Measurements from ENCODE around the gene HSD17B12.

HSD17B12 gene

GRCh38 chr11:43779306-43779705 lies 98.8 kb downstream of the HSD17B12 start:
- DNase-seq (ENCODE audit: low spot score), result no peak
- Histone ChIP-seq H2BK12ac (ENCODE audit: low read length) (no peak overlapping the region), H3K4ac (ENCODE audit: low read length) (no peak overlapping the region), H3K4me1 (ENCODE audit: control insufficient read depth in 2 of 2, insufficient read depth in 1 of 2, low read depth in 1 of 2, low read length in 2 of 2) (no peaks in the 10 kb centered on the region), H3K23ac (ENCODE audit: low read depth, low read length, poor library complexity) (no peak overlapping the region), H3K18ac (ENCODE audit: low read length) (no peak overlapping the region), H2AFZ (ENCODE audit: low read length) (no peak overlapping the region), H3K27ac (replicated peaks; ENCODE audit: low read length) (no peak overlapping the region), H3K79me1 (ENCODE audit: low read depth, low read length) (no peaks in the 10 kb centered on the region), H2AK5ac (ENCODE audit: low read depth, low read length) (no peak overlapping the region), H4K91ac (ENCODE audit: low read depth, low read length, poor library complexity) (no peak overlapping the region), H2BK5ac (ENCODE audit: low read length) (no peak overlapping the region), H3K4me2 (ENCODE audit: insufficient read depth, low read length, poor library complexity, severe bottlenecking) (no peak overlapping the region), H2BK15ac (ENCODE audit: low read length) (no peak overlapping the region), H2BK120ac (ENCODE audit: low read depth, low read length) (no peak overlapping the region), H4K8ac (ENCODE audit: low read depth, low read length) (no peak overlapping the region), H3K14ac (ENCODE audit: low read length) (no peak overlapping the region), H3K9ac (ENCODE audit: low read depth, low read length, poor library complexity) (no peak overlapping the region), H3K4me3 (ENCODE audit: low read length in 2 of 2) (no peak overlapping the region), H3K36me3 (replicated peaks in 1 of 2; ENCODE audit: control insufficient read depth in 2 of 2, insufficient read depth in 2 of 2, low read length in 2 of 2) (peaks cover 1 to 3% of the 10 kb centered on the region in 2 donors), H3K9me3 (replicated peaks in 1 of 2; ENCODE audit: control insufficient read depth in 2 of 2, insufficient read depth in 1 of 2, low read depth in 1 of 2, low read length in 2 of 2) (peaks cover 5% of the 10 kb centered on the region in 2 donors), H3K27me3 (ENCODE audit: control insufficient read depth in 3 of 3, insufficient read depth in 3 of 3, low read depth in 1 of 3, low read length in 3 of 3) (no peaks in the 10 kb centered on the region)
- no CpG with 5 or more reads among the region's 2 CpGs for WGBS, 2 donors (ENCODE audit: extremely low coverage in 2 of 2, insufficient read length in 2 of 2, insufficient replicate concordance in 1 of 2)

- Histone ChIP-seq H3K9me3 (replicated peaks in 1 of 2; ENCODE audit: control insufficient read depth in 2 of 2, insufficient read depth in 1 of 2, low read depth in 1 of 2, low read length in 2 of 2) (peaks cover 0 to 5% of the 10 kb centered on the region in 2 donors), H3K4ac (ENCODE audit: low read length) (no peak overlapping the region), H3K9ac (ENCODE audit: low read depth, low read length, poor library complexity) (no peak overlapping the region), H2BK120ac (ENCODE audit: low read depth, low read length) (no peak overlapping the region), H4K8ac (ENCODE audit: low read depth, low read length) (no peak overlapping the region), H3K4me1 (ENCODE audit: control insufficient read depth in 2 of 2, insufficient read depth in 1 of 2, low read depth in 1 of 2, low read length in 2 of 2) (no peaks in the 10 kb centered on the region), H3K79me1 (ENCODE audit: low read depth, low read length) (no peaks in the 10 kb centered on the region), H3K23ac (ENCODE audit: low read depth, low read length, poor library complexity) (no peak overlapping the region), H3K18ac (ENCODE audit: low read length) (no peak overlapping the region), H3K4me3 (ENCODE audit: low read length in 2 of 2) (no peak overlapping the region), H3K4me2 (ENCODE audit: insufficient read depth, low read length, poor library complexity, severe bottlenecking) (no peak overlapping the region), H4K91ac (ENCODE audit: low read depth, low read length, poor library complexity) (no peak overlapping the region), H3K27me3 (ENCODE audit: control insufficient read depth in 3 of 3, insufficient read depth in 3 of 3, low read depth in 1 of 3, low read length in 3 of 3) (no peaks in the 10 kb centered on the region), H2AFZ (ENCODE audit: low read length) (no peak overlapping the region), H2BK15ac (ENCODE audit: low read length) (no peak overlapping the region), H2BK5ac (ENCODE audit: low read length) (no peak overlapping the region), H3K14ac (ENCODE audit: low read length) (no peak overlapping the region), H2BK12ac (ENCODE audit: low read length) (no peak overlapping the region), H3K27ac (replicated peaks; ENCODE audit: low read length) (no peak overlapping the region), H2AK5ac (ENCODE audit: low read depth, low read length) (no peak overlapping the region), H3K36me3 (replicated peaks in 1 of 2; ENCODE audit: control insufficient read depth in 2 of 2, insufficient read depth in 2 of 2, low read length in 2 of 2) (peaks cover 0 to 1% of the 10 kb centered on the region in 2 donors)
- WGBS, 2 donors (ENCODE audit: extremely low coverage in 2 of 2, insufficient read length in 2 of 2, insufficient replicate concordance in 1 of 2), result no CpG with 5 or more reads among the region's 1 CpG
- no peak for DNase-seq (ENCODE audit: low spot score)
Observed at GRCh38 chr11:43784301-43784700, 103.8 kb downstream of the HSD17B12 start.

GRCh38 chr11:43784866-43785265 lies 104.3 kb downstream of the HSD17B12 start:
- H3K4me2 ChIP-seq (ENCODE audit: insufficient read depth, low read length, poor library complexity, severe bottlenecking), result no peak overlapping the region
- H2BK120ac ChIP-seq (ENCODE audit: low read depth, low read length), result no peak overlapping the region
- DNase-seq (ENCODE audit: low spot score), result no peak
- no peak overlapping the region for H2AK5ac ChIP-seq (ENCODE audit: low read depth, low read length)
- H3K79me1 ChIP-seq (ENCODE audit: low read depth, low read length), result no peaks in the 10 kb centered on the region
- H3K36me3 ChIP-seq (replicated peaks in 1 of 2; ENCODE audit: control insufficient read depth in 2 of 2, insufficient read depth in 2 of 2, low read length in 2 of 2), result peaks cover 0 to 1% of the 10 kb centered on the region in 2 donors
- no peak overlapping the region for H3K18ac ChIP-seq (ENCODE audit: low read length)
- H3K27me3 ChIP-seq (ENCODE audit: control insufficient read depth in 3 of 3, insufficient read depth in 3 of 3, low read depth in 1 of 3, low read length in 3 of 3), result no peaks in the 10 kb centered on the region
- no CpG with 5 or more reads among the region's 2 CpGs for WGBS, 2 donors (ENCODE audit: extremely low coverage in 2 of 2, insufficient read length in 2 of 2, insufficient replicate concordance in 1 of 2)
- H4K91ac ChIP-seq (ENCODE audit: low read depth, low read length, poor library complexity), result no peak overlapping the region
- H3K4me3 ChIP-seq (ENCODE audit: low read length in 2 of 2), result no peak overlapping the region
- H2BK12ac ChIP-seq (ENCODE audit: low read length), result no peak overlapping the region
- H2BK5ac ChIP-seq (ENCODE audit: low read length), result no peak overlapping the region
- H3K27ac ChIP-seq (replicated peaks; ENCODE audit: low read length), result no peak overlapping the region
- no peak overlapping the region for H2AFZ ChIP-seq (ENCODE audit: low read length)
- H3K23ac ChIP-seq (ENCODE audit: low read depth, low read length, poor library complexity), result no peak overlapping the region
- H2BK15ac ChIP-seq (ENCODE audit: low read length), result no peak overlapping the region
- no peak overlapping the region for H3K9ac ChIP-seq (ENCODE audit: low read depth, low read length, poor library complexity)
- H3K4me1 ChIP-seq (ENCODE audit: control insufficient read depth in 2 of 2, insufficient read depth in 1 of 2, low read depth in 1 of 2, low read length in 2 of 2), result no peaks in the 10 kb centered on the region
- no peak overlapping the region for H3K4ac ChIP-seq (ENCODE audit: low read length)
- H4K8ac ChIP-seq (ENCODE audit: low read depth, low read length), result no peak overlapping the region
- H3K14ac ChIP-seq (ENCODE audit: low read length), result no peak overlapping the region
- H3K9me3 ChIP-seq (replicated peaks in 1 of 2; ENCODE audit: control insufficient read depth in 2 of 2, insufficient read depth in 1 of 2, low read depth in 1 of 2, low read length in 2 of 2), result peaks cover 0 to 5% of the 10 kb centered on the region in 2 donors

- no CpG with 5 or more reads among the region's 2 CpGs for WGBS, 2 donors (ENCODE audit: extremely low coverage in 2 of 2, insufficient read length in 2 of 2, insufficient replicate concordance in 1 of 2)
- no peak overlapping the region for H3K9ac ChIP-seq (ENCODE audit: low read depth, low read length, poor library complexity)
- no peak overlapping the region for H2BK12ac ChIP-seq (ENCODE audit: low read length)
- H3K4me3 ChIP-seq (ENCODE audit: low read length in 2 of 2), result no peak overlapping the region
- H3K4ac ChIP-seq (ENCODE audit: low read length), result no peak overlapping the region
- peaks cover 0 to 1% of the 10 kb centered on the region in 2 donors for H3K36me3 ChIP-seq (replicated peaks in 1 of 2; ENCODE audit: control insufficient read depth in 2 of 2, insufficient read depth in 2 of 2, low read length in 2 of 2)
- H4K8ac ChIP-seq (ENCODE audit: low read depth, low read length), result no peak overlapping the region
- H2BK120ac ChIP-seq (ENCODE audit: low read depth, low read length), result no peak overlapping the region
- H3K79me1 ChIP-seq (ENCODE audit: low read depth, low read length), result no peaks in the 10 kb centered on the region
- H3K14ac ChIP-seq (ENCODE audit: low read length), result no peak overlapping the region
- no peak overlapping the region for H4K91ac ChIP-seq (ENCODE audit: low read depth, low read length, poor library complexity)
- no peaks in the 10 kb centered on the region for H3K27me3 ChIP-seq (ENCODE audit: control insufficient read depth in 3 of 3, insufficient read depth in 3 of 3, low read depth in 1 of 3, low read length in 3 of 3)
- H3K27ac ChIP-seq (replicated peaks; ENCODE audit: low read length), result no peak overlapping the region
- no peak overlapping the region for H2BK15ac ChIP-seq (ENCODE audit: low read length)
- no peak overlapping the region for H3K23ac ChIP-seq (ENCODE audit: low read depth, low read length, poor library complexity)
- no peak overlapping the region for H2AFZ ChIP-seq (ENCODE audit: low read length)
- H3K9me3 ChIP-seq (replicated peaks in 1 of 2; ENCODE audit: control insufficient read depth in 2 of 2, insufficient read depth in 1 of 2, low read depth in 1 of 2, low read length in 2 of 2), result peaks cover 0 to 5% of the 10 kb centered on the region in 2 donors
- H3K18ac ChIP-seq (ENCODE audit: low read length), result no peak overlapping the region
- no peak overlapping the region for H2AK5ac ChIP-seq (ENCODE audit: low read depth, low read length)
- no peaks in the 10 kb centered on the region for H3K4me1 ChIP-seq (ENCODE audit: control insufficient read depth in 2 of 2, insufficient read depth in 1 of 2, low read depth in 1 of 2, low read length in 2 of 2)
- H2BK5ac ChIP-seq (ENCODE audit: low read length), result no peak overlapping the region
- H3K4me2 ChIP-seq (ENCODE audit: insufficient read depth, low read length, poor library complexity, severe bottlenecking), result no peak overlapping the region
- DNase-seq (ENCODE audit: low spot score), result no peak
Observed at GRCh38 chr11:43785318-43785717, 104.8 kb downstream of the HSD17B12 start.
